Measurements from ENCODE around the gene TFAP2A.

Gene TFAP2A

DNA sequence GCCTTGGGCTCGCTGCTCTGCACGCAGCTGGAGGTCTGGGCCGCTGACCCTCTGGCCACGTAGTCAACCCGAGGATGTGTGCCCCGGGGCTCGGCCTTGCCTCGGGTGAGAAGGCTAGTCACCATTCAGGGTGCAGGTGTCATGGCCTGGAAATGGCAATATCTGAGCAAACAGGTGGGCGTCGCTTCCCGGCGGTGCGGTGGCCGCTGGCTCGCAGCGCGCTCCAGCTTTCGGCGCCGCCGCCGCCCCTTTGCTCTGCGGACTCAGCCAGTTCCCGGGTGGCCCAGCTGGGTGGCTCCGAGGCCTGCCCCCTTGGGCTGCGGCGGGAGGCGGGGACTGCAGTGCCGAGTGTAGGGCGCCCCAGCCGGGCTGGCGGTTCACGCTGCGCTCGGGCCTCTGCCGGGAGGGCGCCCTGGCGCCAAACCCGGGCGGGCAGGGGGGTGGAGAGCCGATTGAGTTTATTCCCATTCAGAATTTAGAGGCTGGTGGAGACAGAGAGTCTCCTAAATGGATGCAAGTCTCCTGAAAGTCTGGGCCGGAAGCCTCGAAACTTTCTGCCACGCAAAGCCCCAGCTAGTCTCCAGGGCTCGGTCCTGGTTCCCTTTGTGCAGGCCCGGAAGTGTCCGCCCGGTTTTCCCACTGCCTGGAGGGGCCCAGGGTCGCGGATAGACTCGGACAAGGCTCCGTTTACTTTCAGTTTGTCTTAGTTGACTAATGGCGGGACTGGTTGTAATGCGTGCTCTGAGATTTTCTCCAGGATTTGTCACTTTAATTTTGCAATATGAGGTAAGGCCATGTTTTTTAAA lies 11.3 kb upstream of the TFAP2A start:
- peak; percentile 50 for DNase-seq

DNA sequence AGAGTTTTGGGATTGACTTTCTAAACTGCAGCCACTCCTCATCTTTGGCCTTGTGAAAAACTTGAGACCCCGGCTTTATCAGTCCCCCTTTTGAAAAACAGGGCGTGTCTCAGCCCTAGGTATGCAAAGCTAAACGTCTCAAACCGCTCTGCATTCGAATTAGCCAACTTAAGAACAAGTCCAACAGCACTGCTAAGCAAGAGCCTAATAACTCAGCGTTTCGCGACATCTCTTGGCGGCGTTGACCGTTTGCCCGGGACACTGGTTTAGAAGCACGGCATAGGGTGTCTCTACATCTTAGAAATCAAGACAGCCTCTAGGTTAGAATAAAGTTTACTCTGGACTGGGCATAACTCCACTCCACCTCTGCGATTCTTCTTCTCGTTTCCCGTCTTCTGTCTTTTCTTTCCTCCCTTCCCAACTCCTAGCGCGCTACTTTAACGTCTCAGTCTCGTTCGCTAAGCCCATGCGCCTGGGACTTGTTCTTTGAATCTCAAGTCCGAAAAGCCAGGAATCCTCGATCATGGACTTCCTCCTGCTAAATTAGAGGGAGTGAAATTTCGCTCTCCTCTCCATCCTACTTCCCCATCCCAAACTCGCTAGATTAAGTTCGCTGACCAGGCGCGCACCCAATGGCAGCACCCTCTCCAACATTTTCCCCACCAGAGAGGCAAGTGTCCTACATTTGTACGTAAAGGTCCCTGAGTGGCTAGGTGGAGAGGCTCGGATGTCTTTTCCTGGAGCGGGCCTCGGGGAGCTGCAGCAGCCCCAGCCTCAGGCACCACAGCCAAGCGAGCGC lies 10.5 kb upstream of the TFAP2A start:
- no peak for DNase-seq

DNA sequence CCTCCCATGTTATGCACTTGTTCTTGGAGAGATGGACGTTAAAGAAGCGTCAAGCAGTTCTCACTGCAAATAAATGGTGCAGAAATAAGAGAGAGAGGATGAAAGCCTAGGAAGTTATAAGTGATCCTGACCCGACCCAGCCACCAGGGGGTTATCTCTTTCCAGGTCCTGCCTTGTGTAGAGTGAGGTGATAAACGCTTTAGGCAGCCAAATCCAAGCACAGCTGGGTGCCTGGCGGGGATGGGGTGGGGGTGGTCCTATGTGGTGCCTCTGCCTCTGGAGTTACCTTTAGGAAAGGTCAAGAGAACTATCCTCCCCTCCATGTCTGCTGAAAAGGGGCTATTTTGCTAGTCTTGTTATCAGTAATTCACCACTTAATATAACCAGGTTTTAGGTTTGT lies 9.2 kb upstream of the TFAP2A start:
- DNase-seq = no peak

DNA sequence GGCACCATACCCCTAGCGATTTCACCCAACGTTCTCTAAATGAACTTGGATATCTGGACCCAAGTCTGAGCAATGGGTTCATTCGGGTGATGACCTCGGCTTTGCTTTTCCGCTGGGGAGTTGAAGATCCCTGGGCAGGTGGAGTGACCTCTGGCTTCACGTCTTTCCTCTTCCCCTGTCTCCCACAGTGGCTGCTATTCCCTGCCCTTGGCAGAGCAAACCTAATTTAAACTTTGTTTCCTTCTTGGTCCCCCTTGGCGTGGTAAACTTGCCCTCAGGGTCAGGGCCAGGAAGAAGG lies 7.8 kb upstream of the TFAP2A start:
- no peak for DNase-seq

DNA sequence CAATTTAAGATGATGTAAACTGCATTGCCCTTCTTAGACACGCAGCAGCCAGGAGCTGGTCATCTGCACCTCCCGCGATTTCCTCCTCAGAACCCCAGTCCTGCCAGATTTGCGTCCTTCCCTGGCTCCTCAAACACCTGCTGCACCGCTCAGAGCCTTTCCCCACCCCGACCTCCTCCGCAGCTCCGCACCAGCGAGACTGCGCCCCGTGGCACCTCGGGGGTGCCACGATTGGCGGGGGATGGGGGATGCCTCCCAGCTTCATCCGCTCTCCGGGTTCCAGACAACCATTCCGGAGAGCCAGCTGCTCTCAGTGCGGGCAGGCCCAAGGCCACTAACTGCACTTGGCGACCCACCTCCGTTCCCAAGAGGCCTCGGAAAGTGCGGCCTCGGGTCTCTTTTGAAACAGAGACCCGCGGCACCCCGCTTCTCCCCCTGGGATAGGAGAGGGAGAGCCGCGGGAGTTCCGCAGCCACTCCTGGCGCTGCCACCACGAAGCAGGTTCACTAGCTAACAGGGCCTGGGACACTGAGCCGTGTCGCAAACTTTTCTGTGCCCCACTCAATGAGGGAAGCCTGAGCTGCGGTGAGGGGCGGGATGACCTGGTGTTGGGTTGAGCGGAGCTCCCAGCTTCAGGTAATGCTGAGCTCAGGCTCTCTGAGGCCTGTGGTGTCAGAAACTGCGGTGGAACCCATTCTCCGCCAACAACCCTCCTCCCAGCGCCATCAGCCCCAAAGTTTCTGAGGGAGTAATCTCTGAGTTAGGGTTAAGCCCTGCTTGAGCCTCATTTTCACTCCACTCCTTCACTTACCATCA lies 7.3 kb upstream of the TFAP2A start:
- no peak for DNase-seq

DNA sequence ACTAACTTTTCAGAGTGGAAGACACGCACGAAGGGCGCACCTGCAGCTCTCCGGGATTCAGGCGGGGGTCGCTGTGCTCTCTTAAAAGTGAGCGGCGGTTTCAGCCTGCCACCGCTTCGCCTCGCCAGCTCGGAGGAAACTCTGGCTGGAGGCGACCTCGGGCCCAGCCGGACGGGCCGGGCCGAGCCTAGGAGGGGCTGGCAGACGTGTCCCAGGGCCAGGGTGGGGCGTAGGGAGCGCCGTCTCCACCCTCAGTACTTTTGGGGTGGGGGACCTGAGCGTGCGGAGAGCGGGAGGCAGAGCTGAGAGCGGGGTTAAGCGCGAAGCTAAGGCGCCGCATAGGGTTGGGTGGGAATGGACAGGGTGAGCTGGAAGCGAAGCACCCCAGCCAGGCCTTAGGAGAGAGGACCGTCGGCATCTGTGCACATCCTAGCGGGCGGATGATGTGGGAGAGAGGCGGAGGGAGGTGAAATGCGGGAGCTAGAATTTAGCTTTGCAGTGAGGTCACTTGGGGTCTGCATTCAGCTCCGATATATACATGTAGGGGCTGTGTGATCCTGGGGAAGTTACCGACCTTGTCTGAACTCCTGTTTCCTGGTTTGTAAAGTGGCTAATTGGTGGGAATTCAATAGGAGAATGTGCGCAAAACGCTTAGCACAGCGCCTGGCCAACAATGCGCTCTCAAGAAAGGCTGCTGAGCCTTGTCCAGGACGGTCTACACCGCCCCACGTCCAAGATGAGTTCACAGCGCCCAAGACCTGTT lies 6.5 kb upstream of the TFAP2A start:
- DNase-seq = no peak

DNA sequence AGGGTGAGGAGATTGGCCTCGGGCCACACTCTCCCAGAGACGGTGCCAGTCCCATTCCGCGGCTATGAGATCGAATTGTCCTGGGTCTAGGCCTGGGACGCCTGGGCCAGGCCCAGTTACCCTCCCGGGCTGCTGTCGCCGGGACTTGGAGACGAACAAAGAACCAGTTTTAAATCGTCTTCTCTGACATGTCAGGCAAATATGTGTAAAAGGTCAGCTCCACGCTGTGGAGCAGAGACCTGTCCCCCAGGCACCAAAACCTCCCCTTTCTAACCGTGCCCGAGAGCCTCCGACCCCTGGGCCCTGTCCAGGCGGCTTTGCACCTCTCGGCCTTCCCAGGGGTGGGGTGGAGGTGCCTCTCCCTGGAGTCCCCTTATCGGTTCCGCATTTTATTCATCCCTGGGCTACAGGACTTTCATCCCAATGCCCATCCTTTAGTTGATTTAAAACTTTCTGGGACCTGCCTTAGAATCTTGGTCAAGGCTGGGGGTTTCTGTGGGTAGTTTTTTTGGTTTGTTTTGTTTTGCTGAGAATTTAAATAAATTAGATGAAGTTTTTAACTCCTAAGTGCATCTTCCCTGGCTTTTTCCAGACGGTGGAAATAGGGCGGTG lies 5.8 kb upstream of the TFAP2A start:
- DNase-seq = no peak

DNA sequence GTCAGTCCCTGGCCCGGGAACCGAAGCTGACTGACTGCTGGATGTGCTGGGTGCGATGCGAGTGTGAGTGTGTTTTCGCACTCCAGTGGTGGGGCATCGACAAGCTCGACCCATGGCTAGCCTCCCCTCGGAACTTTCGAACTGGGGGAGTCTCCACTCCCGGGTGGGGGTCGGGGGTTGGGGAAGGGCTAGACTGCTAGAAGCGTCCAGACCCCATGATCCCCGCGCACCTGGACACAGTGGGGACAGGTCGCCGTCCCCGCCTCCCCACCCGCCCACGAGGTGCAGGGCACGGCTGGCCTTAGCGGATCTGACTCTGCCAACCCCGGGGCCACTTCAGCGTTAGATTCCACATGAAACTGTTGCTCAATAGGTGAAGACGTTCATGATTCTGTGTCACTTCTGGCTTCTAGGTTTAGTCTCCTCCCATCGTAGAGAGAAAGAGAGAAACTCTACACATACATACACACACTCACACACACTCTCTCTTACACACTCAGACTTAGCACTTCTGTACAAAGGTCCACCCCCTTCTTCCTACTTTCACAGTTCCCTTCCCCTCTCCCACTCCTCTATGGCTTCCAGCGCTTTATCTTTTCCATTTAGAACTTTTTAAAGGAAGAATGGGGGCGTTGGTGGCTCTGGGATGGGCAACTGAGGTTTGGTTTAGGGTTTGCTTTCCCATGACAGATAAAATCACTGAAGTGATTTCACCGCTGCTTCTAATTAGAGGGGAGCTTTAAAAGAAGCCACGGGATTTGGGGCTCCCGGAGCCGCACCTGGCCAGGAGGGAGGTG lies 5.1 kb upstream of the TFAP2A start:
- DNase-seq = no peak

DNA sequence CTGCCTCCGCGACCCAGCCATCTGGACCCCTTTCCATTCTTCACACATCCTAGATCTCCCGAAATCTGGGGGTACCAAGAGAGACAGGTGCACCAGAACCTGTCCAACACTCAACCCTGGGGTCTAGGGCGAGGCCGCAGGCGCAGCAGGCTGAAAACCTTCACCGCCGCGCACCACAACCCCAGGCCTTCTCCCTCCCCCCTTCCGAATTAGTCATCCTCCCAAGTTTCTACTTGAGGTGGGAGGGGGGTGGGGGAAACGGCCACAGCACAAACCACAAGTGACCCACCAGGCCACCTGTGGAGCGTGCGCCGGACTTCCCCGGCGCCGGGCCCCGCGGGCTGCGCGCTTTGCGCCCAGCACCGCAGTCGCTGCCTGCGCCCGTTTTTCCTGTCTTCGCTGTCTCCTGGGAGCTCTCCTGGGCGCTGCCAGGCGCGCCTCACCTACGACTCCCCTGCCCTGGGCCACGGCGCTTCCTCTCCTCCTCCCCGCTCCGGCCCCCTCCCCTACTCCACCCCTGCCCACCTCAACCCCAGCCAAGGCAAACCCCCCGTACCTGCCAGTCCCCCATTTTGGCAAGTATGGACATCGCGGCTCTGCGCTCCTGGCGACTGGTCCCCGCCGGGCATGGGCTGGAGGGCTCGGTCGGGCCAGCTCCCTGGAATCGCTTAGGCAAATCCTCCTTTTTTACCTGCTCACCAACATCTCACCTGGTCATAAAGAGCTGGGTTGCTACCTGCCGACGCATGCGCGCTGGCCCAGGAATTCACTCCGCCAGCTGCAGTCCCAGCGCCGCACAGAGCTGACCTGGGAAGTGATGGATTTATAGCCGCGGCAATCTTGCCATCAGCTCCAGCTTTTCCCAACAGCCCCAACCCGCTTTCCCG lies 4.2 kb upstream of the TFAP2A start:
- no peak for DNase-seq

DNA sequence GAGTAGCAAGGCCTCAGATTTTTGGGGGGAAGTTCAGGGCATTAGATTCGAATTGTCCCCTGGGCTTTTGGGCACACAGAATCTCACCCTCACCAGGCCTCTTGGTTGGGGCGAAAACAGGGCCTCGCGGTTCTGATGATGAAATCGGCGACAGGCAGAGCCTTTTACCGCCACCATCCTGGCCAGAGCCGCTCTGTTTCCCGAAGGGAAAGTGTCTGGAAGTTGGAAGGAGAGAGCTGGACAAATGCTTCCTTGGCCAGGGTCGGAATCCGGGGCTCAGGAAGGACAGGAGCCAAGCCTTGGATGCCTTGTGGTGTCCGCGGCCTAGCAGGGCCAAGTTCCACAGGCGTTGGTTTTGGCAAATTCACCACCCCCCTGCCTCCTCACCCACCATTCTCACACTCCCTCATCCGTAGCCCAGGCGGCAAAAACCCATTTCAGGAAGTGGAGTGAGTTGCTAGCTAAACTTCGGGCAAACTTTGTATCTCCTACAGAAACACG lies 3.5 kb upstream of the TFAP2A start:
- DNase-seq = no peak

DNA sequence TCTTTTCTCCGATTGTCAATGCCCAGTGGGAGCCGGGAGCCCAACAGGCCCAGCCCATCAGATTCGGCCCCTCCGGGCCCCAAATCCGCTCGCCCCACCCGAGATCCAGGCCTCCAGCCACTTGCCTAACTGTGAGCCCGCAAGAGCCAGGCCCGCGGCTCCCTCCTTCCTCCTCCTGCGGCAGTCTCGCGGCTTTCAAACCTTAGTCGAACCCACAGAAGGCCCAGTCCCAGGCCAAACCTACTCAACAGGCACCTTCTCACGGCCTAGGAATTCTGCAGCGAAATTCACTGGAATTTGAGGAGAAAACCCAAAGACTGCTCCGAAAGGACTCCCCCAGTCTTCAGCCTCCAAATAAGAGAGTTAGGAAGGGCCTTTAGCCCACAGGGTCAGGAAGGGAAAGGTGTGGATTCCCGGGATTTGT lies 2.8 kb upstream of the TFAP2A start:
- DNase-seq = no peak

DNA sequence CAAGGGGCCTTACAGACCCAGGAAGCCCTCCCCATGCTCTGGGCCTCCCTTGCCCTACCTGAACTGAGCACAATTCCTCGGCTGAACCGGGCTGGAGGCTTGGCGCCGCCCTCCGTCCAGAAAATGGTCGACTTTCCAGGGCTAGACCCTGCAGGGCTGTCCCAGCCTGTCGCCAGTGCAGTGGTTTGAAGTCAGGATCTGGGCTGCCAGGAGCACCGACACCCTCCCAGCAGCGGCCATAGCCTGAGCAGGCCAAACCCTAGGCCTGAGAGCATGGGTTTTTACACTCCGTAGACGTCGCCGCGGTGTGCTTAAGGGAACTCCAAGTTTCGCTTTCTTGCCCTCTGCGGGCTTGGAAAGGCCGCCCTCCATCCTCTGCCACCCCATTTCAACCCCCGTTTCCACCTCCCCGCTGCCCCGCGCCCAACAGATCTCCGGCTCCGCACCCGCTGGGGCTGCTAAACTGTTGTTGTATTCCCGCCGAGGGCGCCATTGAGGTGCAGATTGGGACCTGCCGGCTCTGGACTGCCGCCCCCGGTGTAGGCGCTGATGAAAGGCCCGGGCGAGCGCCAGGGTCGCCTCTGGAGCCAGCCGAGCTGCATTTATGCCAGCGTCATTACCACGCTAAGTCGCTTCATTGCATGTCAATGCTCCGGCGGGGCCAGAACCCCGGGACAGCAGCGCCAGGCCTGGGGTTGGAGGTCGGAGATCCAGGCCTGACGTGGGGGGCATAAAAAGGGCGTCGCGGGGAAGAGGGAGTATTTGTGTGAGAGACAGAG lies 2.2 kb upstream of the TFAP2A start:
- no peak for DNase-seq

DNA sequence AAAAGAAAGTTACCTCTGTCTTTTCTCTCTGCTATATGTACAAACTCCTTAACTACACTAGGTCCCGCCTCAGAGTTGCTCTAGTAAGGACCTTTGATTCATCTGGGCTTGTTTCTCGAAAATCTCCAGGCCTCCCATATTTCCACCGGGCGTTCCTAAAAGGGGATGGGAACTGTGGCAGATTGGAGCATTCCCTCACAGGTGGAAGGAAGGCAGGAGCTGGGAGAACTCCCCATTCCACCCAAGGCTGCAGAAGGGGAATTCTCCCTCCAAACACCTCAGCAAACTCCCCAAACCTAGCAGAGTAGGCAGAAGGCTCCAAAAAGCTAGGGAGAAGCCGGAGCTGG lies 1.6 kb upstream of the TFAP2A start:
- DNase-seq = no peak

DNA sequence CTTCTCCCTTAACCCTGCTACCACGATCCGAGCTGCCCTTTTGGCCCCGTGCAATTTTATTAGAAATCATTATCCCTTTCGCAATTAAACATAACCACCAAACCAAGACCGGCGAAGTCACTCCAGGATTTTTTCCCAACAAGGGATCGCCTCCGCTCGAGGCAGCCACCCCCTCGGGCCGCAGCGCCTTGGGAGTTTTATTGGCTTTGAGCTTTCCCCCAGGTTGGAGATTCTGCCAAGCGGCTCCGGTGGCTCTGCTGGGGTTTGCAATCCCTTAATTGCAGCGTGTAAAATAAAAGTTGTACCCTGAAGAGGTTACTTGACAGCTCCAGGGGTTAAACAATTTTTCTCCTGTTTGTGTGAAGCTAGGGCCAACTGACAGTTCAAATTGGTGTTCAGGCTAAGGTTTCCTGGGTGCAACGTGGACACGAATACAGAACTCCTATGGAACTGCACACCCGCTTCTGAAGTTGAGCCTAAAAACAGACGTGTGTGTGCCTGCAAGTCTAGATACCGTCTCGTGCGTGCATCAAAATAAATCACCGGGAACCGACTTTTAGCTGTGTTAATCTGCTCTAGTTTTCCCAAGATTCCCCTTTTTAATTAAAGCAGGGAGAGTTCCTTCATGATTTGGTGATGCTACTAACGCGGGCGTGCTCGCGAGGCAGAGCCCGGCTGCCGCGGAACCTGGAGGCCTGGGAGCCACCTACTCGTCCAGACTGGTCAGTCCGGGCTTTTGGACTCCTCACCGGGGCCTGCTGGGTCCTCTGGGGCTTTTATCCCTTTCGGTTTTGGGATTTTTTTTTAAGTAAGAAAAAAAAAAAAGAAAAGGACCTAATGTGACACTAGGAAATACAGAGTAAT lies 975 bp upstream of the TFAP2A start:
- no peak for DNase-seq

DNA sequence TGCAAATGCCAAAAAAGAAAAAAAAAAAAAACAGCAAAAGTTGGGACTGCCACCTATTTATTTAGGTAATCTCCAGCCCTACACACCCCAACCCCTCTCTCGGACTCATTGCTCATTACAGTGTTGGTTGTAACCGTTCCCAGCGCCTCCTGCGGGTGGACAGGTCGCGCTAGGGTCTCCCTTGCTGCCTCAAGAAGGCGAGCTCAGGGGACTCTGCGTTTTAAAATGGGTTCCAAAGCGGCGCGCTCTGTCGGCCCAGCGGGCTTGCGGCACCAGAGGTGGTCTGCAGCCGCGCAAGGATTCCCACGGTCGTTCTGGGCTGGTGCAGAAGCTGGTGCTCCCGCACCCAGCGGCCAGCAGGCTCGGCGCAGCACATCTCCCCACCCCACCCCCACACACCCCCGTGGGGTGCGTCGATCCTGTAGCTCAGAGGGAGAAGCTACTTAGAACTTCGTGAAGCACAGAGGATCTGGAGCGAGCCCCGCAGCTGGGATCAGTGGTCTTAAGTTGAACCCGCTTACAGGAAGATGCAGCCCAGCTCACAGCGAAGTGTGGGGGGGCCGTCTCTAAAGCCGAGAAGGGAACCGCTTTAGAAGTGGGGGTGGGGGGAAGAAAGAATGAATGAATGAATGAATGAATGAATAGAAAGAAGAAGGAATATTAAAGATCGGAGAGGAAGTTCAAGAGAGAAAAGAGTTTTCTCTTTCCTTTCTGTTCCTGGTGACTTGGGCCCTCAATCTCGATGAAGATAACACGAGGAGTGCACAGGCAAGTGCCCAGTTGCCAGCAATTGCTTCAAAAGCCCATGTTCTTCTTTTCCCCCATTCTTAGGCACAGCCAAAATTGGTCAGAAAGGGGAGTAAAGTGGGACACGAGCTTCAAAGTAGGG lies 780 bp downstream of the TFAP2A start:
- no peak for DNase-seq

DNA sequence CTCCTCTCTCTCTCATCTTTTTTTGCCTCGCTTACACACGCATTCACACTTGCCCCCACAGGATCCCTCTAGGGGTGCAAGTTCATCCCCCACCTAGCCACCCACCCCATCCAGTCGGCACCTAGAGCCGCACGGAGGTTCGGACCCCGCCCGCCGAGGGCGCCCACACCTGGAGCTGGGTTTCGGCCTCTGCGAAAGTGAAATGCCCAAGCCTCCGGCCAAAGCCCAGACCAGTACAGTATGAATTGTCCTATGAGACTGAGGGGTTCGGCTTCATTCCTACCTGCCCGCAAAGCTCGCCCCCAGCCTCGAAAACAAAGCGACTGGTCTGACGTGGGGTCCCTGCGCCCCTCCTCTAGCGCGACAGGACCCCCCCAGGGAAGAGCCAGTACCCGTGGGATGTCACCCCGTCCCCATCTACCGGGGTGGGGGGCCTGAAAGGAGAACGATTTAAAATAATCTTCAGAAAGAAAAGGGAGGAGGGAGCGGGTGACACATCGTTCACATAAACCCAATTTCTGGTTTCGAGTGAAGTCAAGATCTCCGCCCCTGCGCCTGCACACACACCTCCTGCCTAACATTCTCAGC lies 1.5 kb downstream of the TFAP2A start:
- DNase-seq = no peak

Data from NCI-H1436 (cell line).